MCF 10A (cell line): ENCODE data around the gene ZNF592. TPM values are rescaled to one million over a fixed set of nuclear protein-coding genes. Genes with fewer than 3 reads are reported as not detected.

Source experiments
- BruUV-seq: library from RNA; stranded (reverse); fragments of 400-500 nt; replicated peaks from 2 replicates; lab custom pipeline; 2021; lab: Mats Ljungman, UMichigan
- CTCF ChIA-PET: fragments of 300-600 bp; sonication (Branson Sonifier 250); formaldehyde crosslinking; extraction: SDS; loops from one replicate; lab custom pipeline; 2021; ENCODE audit warnings: antibody characterized with exemption, inconsistent platforms; lab: Yijun Ruan, JAX
- POLR2A ChIA-PET: fragments of 300-600, 350-650 bp; sonication (Branson Sonifier 250); formaldehyde crosslinking; extraction: SDS; loops from one replicate; lab custom pipeline; 2020; ENCODE audit warnings: antibody characterized with exemption, inconsistent platforms; lab: Yijun Ruan, JAX
- DNase-seq: peaks from one replicate; pipeline ENCODE4 v3.0.0-alpha.2; 2018; ENCODE audit not compliant: unreplicated experiment
- H3K27ac Mint-ChIP-seq: one replicate; pipeline ENCODE4 v1.8.0; 2022; ENCODE audit warnings: mild to moderate bottlenecking, low read depth, mixed read lengths; ENCODE audit not compliant: unreplicated experiment
- H3K27me3 Mint-ChIP-seq: one replicate; pipeline ENCODE4 v1.8.0; 2022; ENCODE audit warnings: mixed read lengths; ENCODE audit not compliant: insufficient read depth, unreplicated experiment
- H3K36me3 Mint-ChIP-seq: one replicate; pipeline ENCODE4 v1.8.0; 2022; ENCODE audit warnings: mild to moderate bottlenecking, moderate library complexity, mixed read lengths; ENCODE audit not compliant: insufficient read depth, unreplicated experiment
- H3K4me1 Mint-ChIP-seq: one replicate; pipeline ENCODE4 v1.8.0; 2022; ENCODE audit warnings: mixed read lengths; ENCODE audit not compliant: insufficient read depth, unreplicated experiment
- H3K4me3 Mint-ChIP-seq: one replicate; pipeline ENCODE4 v1.8.0; 2022; ENCODE audit warnings: mild to moderate bottlenecking, moderate library complexity, mixed read lengths; ENCODE audit not compliant: unreplicated experiment
- H3K9me3 Mint-ChIP-seq: one replicate; pipeline ENCODE4 v1.8.0; 2022; ENCODE audit warnings: mixed read lengths; ENCODE audit not compliant: unreplicated experiment
- CTCF ChIP-seq: fragments of 200-600 bp; IDR thresholded peaks from one replicate; pipeline ENCODE4 v1.8.0; 2022; ENCODE audit warnings: antibody characterized with exemption, mild to moderate bottlenecking; ENCODE audit not compliant: unreplicated experiment
- intact Hi-C: fragments of 100-400 bp; cut with micrococcal nuclease; formaldehyde crosslinking; loops from 2 replicates; pipeline ENCODE4 v1.14.1; 2022
- total RNA-seq: library from RNA; stranded (reverse); gene quantifications from 2 replicates; pipeline ENCODE4 v1.2.3, GENCODE V29; 2022

Gene ZNF592
- total RNA-seq, 1 experiment from 2014 or later: 27.5 TPM

- Mint-ChIP-seq H3K4me3 (no peak overlapping the region), H3K4me1 (no peaks in the 10 kb centered on the region), H3K36me3 (no peaks in the 10 kb centered on the region), H3K27ac (no peak overlapping the region), H3K9me3 (no peaks in the 10 kb centered on the region), H3K27me3 (no peaks in the 10 kb centered on the region)
- intact Hi-C loops: no loop called here
- DNase-seq: no peak
- CTCF ChIA-PET: interaction anchor here (1.3 kb wide), 1 partner anchor 9 kb away, joined by 3 read pairs; no protein-coding TSS in a partner anchor
- BruUV-seq: no TSS peak
- TF ChIP-seq CTCF: no peak
- POLR2A ChIA-PET: interaction anchor here (0.7 kb wide), 1 partner anchor 128 kb away, joined by 3 read pairs; no protein-coding TSS in a partner anchor
These were observed 106.7 kb downstream of the ZNF592 start for GRCh38 chr15:84855136-84855535.

- DNase-seq: no peak
- ChIA-PET CTCF (interaction anchor here (1.5 kb wide), 1 partner anchor 80 kb away, joined by 6 read pairs; no protein-coding TSS in a partner anchor), POLR2A (interaction anchor here (0.9 kb wide), 1 partner anchor 9 kb away, joined by 3 read pairs; no protein-coding TSS in a partner anchor)
- Mint-ChIP-seq H3K4me3 (no peak overlapping the region), H3K9me3 (no peaks in the 10 kb centered on the region), H3K27ac (no peak overlapping the region), H3K27me3 (no peaks in the 10 kb centered on the region), H3K4me1 (no peaks in the 10 kb centered on the region), H3K36me3 (no peaks in the 10 kb centered on the region)
- intact Hi-C loops: no loop called here
- no TSS peak for BruUV-seq
- no peak for TF ChIP-seq CTCF
These were observed 107.4 kb downstream of the ZNF592 start for GRCh38 chr15:84855765-84856164.

Other genes with a start within 250 kb of the ZNF592 start
- gene ZSCAN2, start 147.6 kb upstream of the ZNF592 start, total RNA-seq: 4.2 and 4.3 TPM in 2 replicates
- 40.9 and 42.1 TPM in 2 replicates for gene WDR73, start 94.3 kb upstream of the ZNF592 start, total RNA-seq
- gene NMB, start 90.4 kb upstream of the ZNF592 start, total RNA-seq: 5.1 and 7.1 TPM in 2 replicates
- gene SEC11A, start 32.5 kb upstream of the ZNF592 start, total RNA-seq: 192 and 197 TPM in 2 replicates
- gene ALPK3, start 68.8 kb downstream of the ZNF592 start, total RNA-seq: 0.07 and 0.10 TPM in 2 replicates
- not detected in 2 replicates for gene SLC28A1, start 136.1 kb downstream of the ZNF592 start, total RNA-seq
- 27.3 and 27.4 TPM in 2 replicates for gene PDE8A, start 233.3 kb downstream of the ZNF592 start, total RNA-seq